ENCODE results near the gene NAA15.
"Not testable (repeated sequence)": the region's sequence is repeated elsewhere in the genome, so short reads cannot be mapped to it uniquely, and the experiment has no call there.

Gene NAA15

GRCh38 chr4:139299536-139299935, 1.8 kb upstream of the NAA15 start:
- no peak for DNase-seq

- DNase-seq = no peak
These were observed 733 bp upstream of the NAA15 start for GRCh38 chr4:139300431-139301112.

GRCh38 chr4:139301821-139302611, 711 bp downstream of the NAA15 start, which contains the start of gene NDUFC1:
NDUFC1 (minus strand) TSS chr4:139302477; CDS start chr4:139295798, 6,679 bp downstream.
- DNase-seq = no peak

- no peak for DNase-seq
These were observed 3.6 kb downstream of the NAA15 start for GRCh38 chr4:139304920-139305319.

- DNase-seq = no peak
These were observed 10.6 kb downstream of the NAA15 start for GRCh38 chr4:139311909-139312308.

- no peak for DNase-seq
These were observed 11.4 kb downstream of the NAA15 start for GRCh38 chr4:139312552-139313332.

GRCh38 chr4:139313414-139313813, 12.1 kb downstream of the NAA15 start:
- DNase-seq = not testable (repeated sequence)

- no peak for DNase-seq
These were observed 12.9 kb downstream of the NAA15 start for GRCh38 chr4:139314047-139314800.

- no peak for DNase-seq
These were observed 13.9 kb downstream of the NAA15 start for GRCh38 chr4:139315221-139315675.

- no peak for DNase-seq
These were observed 15.4 kb downstream of the NAA15 start for GRCh38 chr4:139316733-139317132.

- DNase-seq = no peak
These were observed 16.3 kb downstream of the NAA15 start for GRCh38 chr4:139317635-139318034.

- no peak for DNase-seq
These were observed 18.3 kb downstream of the NAA15 start for GRCh38 chr4:139319571-139319970.

GRCh38 chr4:139322070-139322469, 20.8 kb downstream of the NAA15 start:
- DNase-seq = not testable (repeated sequence)

- not testable (repeated sequence) for DNase-seq
These were observed 21.2 kb downstream of the NAA15 start for GRCh38 chr4:139322541-139322940.

- no peak for DNase-seq
These were observed 23.3 kb downstream of the NAA15 start for GRCh38 chr4:139324620-139325019.

GRCh38 chr4:139329665-139330200, 28.4 kb downstream of the NAA15 start:
- DNase-seq = no peak

GRCh38 chr4:139330283-139330682, 29.0 kb downstream of the NAA15 start:
- no peak for DNase-seq

- DNase-seq = no peak
These were observed 29.9 kb downstream of the NAA15 start for GRCh38 chr4:139331185-139331584.

- no peak for DNase-seq
These were observed 31.7 kb downstream of the NAA15 start for GRCh38 chr4:139333046-139333445.

- no peak for DNase-seq
These were observed 36.3 kb downstream of the NAA15 start for GRCh38 chr4:139337612-139338011.

- DNase-seq = no peak
These were observed 60.0 kb downstream of the NAA15 start for GRCh38 chr4:139361301-139361700.

- DNase-seq = no peak
These were observed 66.3 kb downstream of the NAA15 start for GRCh38 chr4:139367421-139368090.

Data from 8988T (cell line).